WTC11 (cell line): ENCODE measurements around the gene VPS8.

Experiments used
- ARID4B ChIP-seq: sonication (generic); formaldehyde crosslinking; IDR thresholded peaks from 2 replicates; pipeline ENCODE4 v1.8.0; 2023; ENCODE audit warnings: missing genetic modification reagents, mild to moderate bottlenecking, borderline replicate concordance
- CTCF ChIP-seq: fragments of 200-600 bp; IDR thresholded peaks from 2 replicates; pipeline ENCODE4 v1.8.0; 2022; ENCODE audit warnings: antibody characterized with exemption
- E2F5 ChIP-seq: sonication (generic); formaldehyde crosslinking; IDR thresholded peaks from 2 replicates; pipeline ENCODE4 v1.8.1; 2022; ENCODE audit warnings: mild to moderate bottlenecking, moderate library complexity, missing genetic modification reagents
- FOXK1 ChIP-seq: sonication (generic); formaldehyde crosslinking; IDR thresholded peaks from 2 replicates; pipeline ENCODE4 v1.8.0; 2022; ENCODE audit warnings: mild to moderate bottlenecking, moderate library complexity, missing genetic modification reagents
- HMGXB4 ChIP-seq: sonication (generic); formaldehyde crosslinking; IDR thresholded peaks from 2 replicates; pipeline ENCODE4 v1.8.1; 2023; ENCODE audit warnings: mild to moderate bottlenecking, moderate library complexity, missing genetic modification reagents
- MXD4 ChIP-seq: fragments of 250-450 bp; sonication (Bioruptor Pico); IDR thresholded peaks from 2 replicates; pipeline ENCODE4 v1.8.0; 2021; ENCODE audit warnings: mild to moderate bottlenecking, moderate library complexity, borderline replicate concordance
- RELA ChIP-seq: sonication (generic); formaldehyde crosslinking; IDR thresholded peaks from 2 replicates; pipeline ENCODE4 v1.8.1; 2022; ENCODE audit warnings: missing genetic modification reagents, mild to moderate bottlenecking, borderline replicate concordance
- SMAD3 ChIP-seq: sonication (generic); formaldehyde crosslinking; IDR thresholded peaks from 2 replicates; pipeline ENCODE4 v1.8.0; 2022; ENCODE audit warnings: missing genetic modification reagents, mild to moderate bottlenecking, borderline replicate concordance
- SOX15 ChIP-seq: fragments of 250-450 bp; sonication (Bioruptor Pico); IDR thresholded peaks from 2 replicates; pipeline ENCODE4 v1.9.0; 2021; ENCODE audit warnings: mild to moderate bottlenecking
- ZNF121 ChIP-seq: sonication (generic); formaldehyde crosslinking; IDR thresholded peaks from 2 replicates; pipeline ENCODE4 v1.8.0; 2023; ENCODE audit warnings: missing genetic modification reagents
- ZNF532 ChIP-seq: fragments of 250-450 bp; sonication (Bioruptor Pico); IDR thresholded peaks from 2 replicates; pipeline ENCODE4 v1.9.0; 2021; ENCODE audit warnings: mild to moderate bottlenecking, borderline replicate concordance

GRCh38 chr3:184808021-184808420 lies 3.9 kb upstream of the VPS8 start:
- no peak for TF ChIP-seq ZNF121
- TF ChIP-seq SMAD3 (CRISPR knock-in tag) = no peak
- no peak for TF ChIP-seq CTCF
- TF ChIP-seq FOXK1 (CRISPR knock-in tag) = no peak
- TF ChIP-seq RELA = no peak
- TF ChIP-seq SOX15 (CRISPR knock-in tag) = no peak
- TF ChIP-seq HMGXB4 (CRISPR knock-in tag) = no peak
- TF ChIP-seq ARID4B (CRISPR knock-in tag) = no peak
- TF ChIP-seq ZNF532 (CRISPR knock-in tag) = no peak
- no peak for TF ChIP-seq MXD4 (CRISPR knock-in tag)
- no peak for TF ChIP-seq E2F5 (CRISPR knock-in tag)
